Vagina (tissue), 2 donors: Measurements from ENCODE around the gene KTN1. TPM values are rescaled to one million over a fixed set of nuclear protein-coding genes. Genes with fewer than 3 reads are reported as not detected.

ENCODE experiments used
- DNase-seq, 2 donors: peaks; one replicate each; pipeline ENCODE4 v3.0.0-alpha.2; 2017; ENCODE audit errors: extremely low spot score in 2 of 2
- H3K27ac ChIP-seq: fragments of 200-600 bp; sonication (generic); one replicate; pipeline ENCODE4 v1.5.1; 2019
- H3K27me3 ChIP-seq: fragments of 200-600 bp; sonication (generic); one replicate; pipeline ENCODE4 v1.5.1; 2019
- H3K36me3 ChIP-seq, 2 donors: fragments of 200-600 bp; sonication (generic); one replicate each; pipeline ENCODE4 v1.5.1; 2017 to 2019
- H3K4me1 ChIP-seq: fragments of 200-600 bp; sonication (generic); one replicate; pipeline ENCODE4 v1.5.1; 2019
- H3K4me3 ChIP-seq, 2 donors: fragments of 200-600 bp; sonication (generic); 1 replicate in 1 of 2; 2 replicates in 1 of 2; pipeline ENCODE4 v1.5.1; 2016 to 2019
- H3K9me3 ChIP-seq: fragments of 200-600 bp; sonication (generic); one replicate; pipeline ENCODE4 v1.5.1; 2019
- POLR2A ChIP-seq, 2 donors: fragments of 450-650 bp; IDR thresholded peaks; one replicate each; pipeline ENCODE4 v1.6.1; 2017; ENCODE audit warnings: antibody characterized with exemption in 2 of 2, mild to moderate bottlenecking in 2 of 2, moderate library complexity in 2 of 2
- POLR2AphosphoS5 ChIP-seq, 2 donors: sonication (generic); formaldehyde crosslinking; IDR thresholded peaks; one replicate each; pipeline ENCODE4 v1.9.0; 2017; ENCODE audit warnings: antibody characterized with exemption in 2 of 2, mild to moderate bottlenecking in 2 of 2, low read depth in 1 of 2; ENCODE audit not compliant: insufficient read depth in 1 of 2
- intact Hi-C: fragments of 100-400 bp; cut with DNase I; formaldehyde crosslinking; loops from one replicate; pipeline ENCODE4 v1.15.1; 2023
- total RNA-seq: library from RNA; depleted of rRNA; stranded (reverse); fragments of >200 nt; gene quantifications from one replicate; pipeline ENCODE4 v1.2.3, GENCODE V29; 2016
- TF ChIP-seq, protein P1 (sequence below), 3 experiments: fragments of 450-650 bp in 2 of 3; fragments of 200-600 bp in 1 of 3; sonication (generic) in 1 of 3; IDR thresholded peaks; one replicate each; pipeline ENCODE4 v1.5.1; 2017 to 2019; ENCODE audit warnings: antibody characterized with exemption in 3 of 3, mild to moderate bottlenecking in 2 of 3, moderate library complexity in 2 of 3

The KTN1 gene, protein sequence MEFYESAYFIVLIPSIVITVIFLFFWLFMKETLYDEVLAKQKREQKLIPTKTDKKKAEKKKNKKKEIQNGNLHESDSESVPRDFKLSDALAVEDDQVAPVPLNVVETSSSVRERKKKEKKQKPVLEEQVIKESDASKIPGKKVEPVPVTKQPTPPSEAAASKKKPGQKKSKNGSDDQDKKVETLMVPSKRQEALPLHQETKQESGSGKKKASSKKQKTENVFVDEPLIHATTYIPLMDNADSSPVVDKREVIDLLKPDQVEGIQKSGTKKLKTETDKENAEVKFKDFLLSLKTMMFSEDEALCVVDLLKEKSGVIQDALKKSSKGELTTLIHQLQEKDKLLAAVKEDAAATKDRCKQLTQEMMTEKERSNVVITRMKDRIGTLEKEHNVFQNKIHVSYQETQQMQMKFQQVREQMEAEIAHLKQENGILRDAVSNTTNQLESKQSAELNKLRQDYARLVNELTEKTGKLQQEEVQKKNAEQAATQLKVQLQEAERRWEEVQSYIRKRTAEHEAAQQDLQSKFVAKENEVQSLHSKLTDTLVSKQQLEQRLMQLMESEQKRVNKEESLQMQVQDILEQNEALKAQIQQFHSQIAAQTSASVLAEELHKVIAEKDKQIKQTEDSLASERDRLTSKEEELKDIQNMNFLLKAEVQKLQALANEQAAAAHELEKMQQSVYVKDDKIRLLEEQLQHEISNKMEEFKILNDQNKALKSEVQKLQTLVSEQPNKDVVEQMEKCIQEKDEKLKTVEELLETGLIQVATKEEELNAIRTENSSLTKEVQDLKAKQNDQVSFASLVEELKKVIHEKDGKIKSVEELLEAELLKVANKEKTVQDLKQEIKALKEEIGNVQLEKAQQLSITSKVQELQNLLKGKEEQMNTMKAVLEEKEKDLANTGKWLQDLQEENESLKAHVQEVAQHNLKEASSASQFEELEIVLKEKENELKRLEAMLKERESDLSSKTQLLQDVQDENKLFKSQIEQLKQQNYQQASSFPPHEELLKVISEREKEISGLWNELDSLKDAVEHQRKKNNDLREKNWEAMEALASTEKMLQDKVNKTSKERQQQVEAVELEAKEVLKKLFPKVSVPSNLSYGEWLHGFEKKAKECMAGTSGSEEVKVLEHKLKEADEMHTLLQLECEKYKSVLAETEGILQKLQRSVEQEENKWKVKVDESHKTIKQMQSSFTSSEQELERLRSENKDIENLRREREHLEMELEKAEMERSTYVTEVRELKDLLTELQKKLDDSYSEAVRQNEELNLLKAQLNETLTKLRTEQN (N-terminal part only)
- total RNA-seq: 91.6 TPM

DNA sequence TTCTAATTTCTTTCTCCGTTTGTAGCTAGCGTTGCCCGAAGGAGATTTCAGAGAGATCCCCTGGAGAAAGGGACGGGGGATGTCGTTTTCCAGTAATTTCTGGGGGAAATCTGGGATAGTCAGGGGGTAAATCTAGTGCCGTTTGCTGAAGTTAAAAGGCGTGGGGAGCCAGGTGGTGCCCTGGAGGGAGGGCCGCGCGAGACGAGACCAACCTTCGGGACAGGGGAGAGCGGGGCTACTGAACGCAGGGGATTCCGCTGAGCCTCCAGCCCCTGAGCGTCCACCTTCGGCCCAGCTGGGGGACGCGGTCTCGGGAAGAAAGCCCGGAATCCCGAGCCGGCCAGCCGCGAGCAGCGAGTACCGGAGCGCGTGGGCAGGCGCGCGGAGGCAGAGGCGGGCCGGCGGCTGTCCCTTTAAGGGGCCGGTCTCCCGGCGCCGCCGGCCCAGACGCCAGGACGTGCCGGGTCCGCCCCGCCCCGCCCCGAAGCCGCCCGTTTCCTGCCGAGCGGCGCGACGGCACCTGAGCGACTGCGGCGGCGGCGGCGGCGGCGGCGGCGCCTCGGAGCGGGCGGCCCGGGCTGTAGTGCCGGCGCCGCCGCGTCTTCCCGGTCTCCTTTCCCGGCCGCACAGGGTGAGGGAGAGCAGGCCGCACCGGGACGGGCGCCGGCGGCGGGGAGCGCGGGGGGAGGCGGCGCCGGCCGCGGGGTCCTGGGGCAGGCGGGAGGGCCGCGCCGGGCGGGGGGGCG is at the start of gene KTN1:
KTN1 (plus strand) TSS at position 484 of the 746 bp plus-strand sequence. CDS start 31,842 bp downstream, outside the sequence.
- TF ChIP-seq POLR2AphosphoS5 (IDR thresholded peaks at IDR 0.05; ENCODE audit: insufficient read depth in 1 of 2, low read depth in 1 of 2) (peak in 1 of 2 donors; percentile 71), POLR2A (IDR thresholded peaks at IDR 0.05) (peak in 1 of 2 donors; percentile 51)
- TF ChIP-seq, protein P1, sequence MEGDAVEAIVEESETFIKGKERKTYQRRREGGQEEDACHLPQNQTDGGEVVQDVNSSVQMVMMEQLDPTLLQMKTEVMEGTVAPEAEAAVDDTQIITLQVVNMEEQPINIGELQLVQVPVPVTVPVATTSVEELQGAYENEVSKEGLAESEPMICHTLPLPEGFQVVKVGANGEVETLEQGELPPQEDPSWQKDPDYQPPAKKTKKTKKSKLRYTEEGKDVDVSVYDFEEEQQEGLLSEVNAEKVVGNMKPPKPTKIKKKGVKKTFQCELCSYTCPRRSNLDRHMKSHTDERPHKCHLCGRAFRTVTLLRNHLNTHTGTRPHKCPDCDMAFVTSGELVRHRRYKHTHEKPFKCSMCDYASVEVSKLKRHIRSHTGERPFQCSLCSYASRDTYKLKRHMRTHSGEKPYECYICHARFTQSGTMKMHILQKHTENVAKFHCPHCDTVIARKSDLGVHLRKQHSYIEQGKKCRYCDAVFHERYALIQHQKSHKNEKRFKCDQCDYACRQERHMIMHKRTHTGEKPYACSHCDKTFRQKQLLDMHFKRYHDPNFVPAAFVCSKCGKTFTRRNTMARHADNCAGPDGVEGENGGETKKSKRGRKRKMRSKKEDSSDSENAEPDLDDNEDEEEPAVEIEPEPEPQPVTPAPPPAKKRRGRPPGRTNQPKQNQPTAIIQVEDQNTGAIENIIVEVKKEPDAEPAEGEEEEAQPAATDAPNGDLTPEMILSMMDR (IDR thresholded peaks at IDR 0.05): no peak
- H3K36me3 ChIP-seq: no peaks in the 10 kb centered on the region
- H3K4me1 ChIP-seq: peaks cover 50% of the 10 kb centered on the region
- peak within 1 kb of the TSS; percentile 96 to 97 for H3K4me3 ChIP-seq
- no peak for DNase-seq
- intact Hi-C loops: no loop called here
- H3K27me3 ChIP-seq: no peaks in the 10 kb centered on the region
- no peaks in the 10 kb centered on the region for H3K9me3 ChIP-seq
- H3K27ac ChIP-seq: peak within 1 kb of the TSS; percentile 88

DNA sequence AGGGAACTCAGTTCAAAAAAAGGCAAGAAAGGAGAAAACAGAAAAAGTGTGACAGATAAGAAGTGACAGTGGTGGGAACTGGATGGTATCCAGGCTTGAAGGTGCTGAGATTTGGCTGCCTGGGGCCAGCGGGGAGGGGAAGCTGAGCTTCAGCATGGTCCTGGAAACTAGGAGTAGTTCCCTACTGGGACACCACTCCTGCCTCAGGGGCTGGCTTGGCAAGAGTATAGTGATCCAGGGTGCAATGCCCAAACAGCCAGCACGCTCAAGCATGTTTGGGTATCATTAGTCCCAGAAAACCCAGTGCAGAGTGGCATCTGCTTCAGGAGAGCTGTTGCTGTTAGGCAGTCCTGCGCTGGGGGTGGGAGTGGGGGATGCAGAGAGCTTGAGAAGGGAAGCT is 49.5 kb upstream of the KTN1 start:
- Histone ChIP-seq H3K27me3 (no peaks in the 10 kb centered on the region), H3K27ac (no peak overlapping the region), H3K4me1 (no peaks in the 10 kb centered on the region), H3K9me3 (no peaks in the 10 kb centered on the region), H3K4me3 (no peak overlapping the region), H3K36me3 (no peaks in the 10 kb centered on the region)
- TF ChIP-seq, protein P1 (IDR thresholded peaks at IDR 0.05): no peak
- TF ChIP-seq POLR2A (IDR thresholded peaks at IDR 0.05): no peak
- no peak for TF ChIP-seq POLR2AphosphoS5 (IDR thresholded peaks at IDR 0.05; ENCODE audit: insufficient read depth in 1 of 2, low read depth in 1 of 2)
- intact Hi-C loops: no loop called here
- DNase-seq: no peak

DNA sequence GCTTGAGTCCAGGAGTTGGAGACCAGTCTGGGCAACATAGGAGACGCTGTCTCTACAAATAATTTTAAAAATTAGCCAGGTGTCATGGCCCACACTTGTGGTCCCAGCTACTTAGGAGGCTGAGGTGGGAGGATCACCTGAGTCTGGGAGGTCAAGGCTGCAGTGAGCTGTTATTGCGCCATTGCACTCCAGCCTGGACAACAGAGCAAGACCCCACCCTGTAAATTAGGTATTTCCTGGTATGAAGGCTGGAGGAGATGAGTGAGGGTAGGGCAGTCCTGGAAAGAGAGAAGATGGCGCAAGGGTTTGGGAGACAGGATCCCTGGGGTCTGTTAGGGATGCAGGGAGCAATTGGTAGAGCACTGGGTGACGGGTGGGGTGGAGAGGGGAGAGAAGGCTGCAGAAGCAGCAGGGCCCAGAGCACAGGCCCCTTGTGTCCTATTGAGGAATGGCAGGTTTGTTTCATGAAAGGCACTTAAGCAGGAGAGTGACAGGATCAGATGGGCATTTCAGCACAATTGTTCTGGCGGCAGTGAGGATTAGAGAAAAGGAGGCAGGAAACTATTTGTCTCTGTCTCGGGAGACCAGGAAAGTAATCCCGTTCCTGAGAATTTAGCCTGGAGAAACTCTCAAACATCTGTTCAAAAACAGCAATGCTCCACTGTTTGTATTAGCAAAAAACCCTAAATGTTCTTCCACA is 47.2 kb upstream of the KTN1 start:
- Histone ChIP-seq H3K9me3 (no peaks in the 10 kb centered on the region), H3K4me1 (no peaks in the 10 kb centered on the region), H3K36me3 (no peaks in the 10 kb centered on the region), H3K27me3 (no peaks in the 10 kb centered on the region), H3K27ac (no peak overlapping the region), H3K4me3 (no peak overlapping the region)
- TF ChIP-seq POLR2A (IDR thresholded peaks at IDR 0.05) (no peak), POLR2AphosphoS5 (IDR thresholded peaks at IDR 0.05; ENCODE audit: insufficient read depth in 1 of 2, low read depth in 1 of 2) (no peak)
- TF ChIP-seq, protein P1 (IDR thresholded peaks at IDR 0.05): no peak
- no peak for DNase-seq
- intact Hi-C loops: no loop called here

DNA sequence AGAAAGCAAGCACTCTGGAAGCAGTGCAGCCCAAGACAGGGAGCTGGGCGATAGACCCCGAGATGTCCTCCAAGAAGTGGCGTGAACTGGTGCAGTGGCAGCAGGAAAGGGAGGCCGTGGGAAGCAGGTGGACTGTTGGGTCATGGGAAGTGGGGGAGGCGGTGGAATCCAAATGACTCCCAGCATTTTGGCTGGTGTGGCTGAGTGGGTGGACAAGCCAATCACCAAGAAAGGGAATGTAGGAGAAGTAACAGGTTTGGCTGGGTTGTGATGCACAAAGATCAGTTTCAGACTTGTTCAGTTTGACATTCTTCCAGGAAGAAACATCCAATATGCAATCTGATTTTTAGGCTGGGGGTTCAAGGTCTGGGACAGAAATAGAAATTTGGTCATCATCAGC is 46.0 kb upstream of the KTN1 start:
- TF ChIP-seq POLR2A (IDR thresholded peaks at IDR 0.05) (no peak), POLR2AphosphoS5 (IDR thresholded peaks at IDR 0.05; ENCODE audit: insufficient read depth in 1 of 2, low read depth in 1 of 2) (no peak)
- TF ChIP-seq, protein P1 (IDR thresholded peaks at IDR 0.05): no peak
- no peaks in the 10 kb centered on the region for H3K4me1 ChIP-seq
- no peak overlapping the region for H3K4me3 ChIP-seq
- H3K27ac ChIP-seq: no peak overlapping the region
- no peak for DNase-seq
- intact Hi-C loops: no loop called here
- H3K9me3 ChIP-seq: no peaks in the 10 kb centered on the region
- H3K36me3 ChIP-seq: no peaks in the 10 kb centered on the region
- no peaks in the 10 kb centered on the region for H3K27me3 ChIP-seq
